ENCODE measurements around the gene RANBP10.

GRCh38 chr16:67701420-67701819 is 104.9 kb downstream of the RANBP10 start:
- TF ChIP-seq CTCF (IDR thresholded peaks at IDR 0.05; ENCODE audit: low read depth, low read length, missing input control) = no peak
- TF ChIP-seq YY1 (IDR thresholded peaks at IDR 0.05) = no peak
- TF ChIP-seq JUND (IDR thresholded peaks at IDR 0.05) = no peak

Measured in liver (tissue), 3 donors.